PC-9 (cell line): ENCODE measurements around the gene SNRPD1. TPM values are rescaled to one million over a fixed set of nuclear protein-coding genes. Genes with fewer than 3 reads are reported as not detected.

ENCODE experiments used
- Bru-seq: library from RNA; stranded (reverse); fragments of 400-500 nt; gene quantifications from one replicate; lab custom pipeline; 2021; lab: Mats Ljungman, UMichigan
- BruChase-seq, 2 experiments: library from RNA; stranded (reverse); fragments of 400-500 nt; gene quantifications; one replicate each; lab custom pipeline; 2021; lab: Mats Ljungman, UMichigan
- BruUV-seq: library from RNA; stranded (reverse); fragments of 400-500 nt; replicated peaks from 2 replicates; lab custom pipeline; 2021; lab: Mats Ljungman, UMichigan
- CTCF ChIA-PET: fragments of 300-600 bp; sonication (Branson Sonifier 250); formaldehyde crosslinking; loops from one replicate; lab custom pipeline; 2022; ENCODE audit warnings: antibody characterized with exemption; lab: Charles Lee
- POLR2A ChIA-PET: fragments of 300-600 bp; sonication (Branson Sonifier 250); formaldehyde crosslinking; loops from one replicate; lab custom pipeline; 2022; ENCODE audit warnings: antibody characterized with exemption; ENCODE audit not compliant: unreplicated experiment; lab: Charles Lee
- DNase-seq, 2 experiments: peaks; one replicate each; pipeline versions ENCODE4 v3.0.0 to v3.0.0-alpha.2; 2015 to 2022; ENCODE audit warnings: mixed read lengths in 1 of 2
- H2AFZ ChIP-seq: fragments of 200-600 bp; sonication (generic); 2 replicates; pipeline ENCODE4 v1.8.1; 2017; ENCODE audit warnings: antibody characterized with exemption
- H3F3A ChIP-seq: fragments of 200-600 bp; sonication (generic); 2 replicates; pipeline ENCODE4 v1.8.1; 2017; ENCODE audit warnings: antibody characterized with exemption, mild to moderate bottlenecking, low read depth; ENCODE audit not compliant: insufficient read depth
- H3K27ac ChIP-seq: fragments of 200-600 bp; sonication (generic); 2 replicates; pipeline ENCODE4 v1.6.1; 2016; ENCODE audit warnings: mixed run types
- H3K27me3 ChIP-seq: fragments of 200-600 bp; sonication (generic); 2 replicates; pipeline ENCODE4 v1.6.1; 2016; ENCODE audit warnings: low read depth, mixed run types; ENCODE audit not compliant: insufficient read depth
- H3K36me3 ChIP-seq: fragments of 200-600 bp; sonication (generic); 2 replicates; pipeline ENCODE4 v1.6.1; 2016; ENCODE audit warnings: low read depth, mixed run types
- H3K4me1 ChIP-seq: fragments of 200-600 bp; sonication (generic); replicated peaks from 2 replicates; pipeline ENCODE4 v1.6.1; 2016; ENCODE audit warnings: mixed run types; ENCODE audit not compliant: insufficient read depth
- H3K4me2 ChIP-seq: fragments of 200-600 bp; sonication (generic); 2 replicates; pipeline ENCODE4 v1.6.1; 2017; ENCODE audit warnings: mixed run types
- H3K4me3 ChIP-seq: fragments of 200-600 bp; sonication (generic); 2 replicates; pipeline ENCODE4 v1.6.1; 2016; ENCODE audit warnings: mixed run types
- H3K79me2 ChIP-seq: fragments of 200-600 bp; sonication (generic); 2 replicates; pipeline ENCODE4 v1.6.1; 2017; ENCODE audit warnings: low read depth, mixed run types
- H3K9me2 ChIP-seq: fragments of 200-600 bp; sonication (generic); 2 replicates; pipeline ENCODE4 v1.8.1; 2017; ENCODE audit warnings: mild to moderate bottlenecking; ENCODE audit not compliant: insufficient read depth
- H3K9me3 ChIP-seq: fragments of 200-600 bp; sonication (generic); 2 replicates; pipeline ENCODE4 v1.8.1; 2016; ENCODE audit warnings: low read depth; ENCODE audit not compliant: insufficient read depth
- H4K20me1 ChIP-seq: fragments of 200-600 bp; sonication (generic); 2 replicates; pipeline ENCODE4 v1.8.1; 2017; ENCODE audit not compliant: insufficient read depth
- CTCF ChIP-seq: fragments of 200-600 bp; sonication (generic); conservative IDR thresholded peaks from 2 replicates; pipeline ENCODE4 v1.6.1; 2017; ENCODE audit warnings: mixed run types, antibody characterized with exemption, mild to moderate bottlenecking, moderate library complexity
- EZH2 ChIP-seq: fragments of 200-600 bp; sonication (generic); IDR thresholded peaks from 2 replicates; pipeline ENCODE4 v1.8.0; 2017; ENCODE audit warnings: antibody characterized with exemption, low read depth
- intact Hi-C: fragments of 100-400 bp; cut with micrococcal nuclease; formaldehyde crosslinking; loops from one replicate; pipeline ENCODE4 v1.10.0; 2022; ENCODE audit not compliant: unreplicated experiment
- long read RNA-seq: library from polyadenylated mRNA; stranded (forward); transcript quantifications from one replicate; pipeline ENCODE4 v2.0.0, GENCODE V29; 2022
- total RNA-seq: library from RNA; stranded (reverse); gene quantifications from 2 replicates; pipeline ENCODE4 v1.2.3, GENCODE V29; 2021

The SNRPD1 gene
- total RNA-seq: 56.0 and 57.6 TPM in 2 replicates
- percentile 93 among the genes with signal in this experiment for Bru-seq, nascent RNA
- percentile 75 among the genes with signal in this experiment for BruChase-seq, experiment 1, labeled RNA remaining after a 2-hour chase
- BruChase-seq, experiment 2, labeled RNA remaining after a 6-hour chase: percentile 91 among the genes with signal in this experiment
- long read RNA-seq, full-length matches to known transcripts: 165 of 194 reads
- long read RNA-seq, partial matches to known transcripts: 16 of 194 reads
- long read RNA-seq, other reads (novel, unspliced or antisense): 13 of 194 reads

GRCh38 chr18:21612125-21613039 lies at the start of gene SNRPD1:
TSS of gene SNRPD1 (plus strand) at chr18:21612314. CDS start at chr18:21612430, 116 bp downstream.
- DNase-seq: peak; percentile 69 to 87
- Histone ChIP-seq H3K4me1 (peaks cover 12% of the 10 kb centered on the region; the same call in 1 of the 2 replicates), H3K27me3 (no peaks in the 10 kb centered on the region), H3K36me3 (peaks cover 4% of the 10 kb centered on the region; the same call in 1 of the 2 replicates), H3F3A (0 out of 2 replicates have a peak, but pooled peaks cover 5% of the 10 kb centered on the region), H3K4me2 (peak within 1 kb of the TSS; percentile 81), H4K20me1 (peaks cover 18% of the 10 kb centered on the region), H3K9me3 (no peaks in the 10 kb centered on the region), H3K4me3 (peak within 1 kb of the TSS; percentile 83), H2AFZ (peak within 1 kb of the TSS; percentile 77), H3K27ac (peak within 1 kb of the TSS; percentile 75), H3K9me2 (no peaks in the 10 kb centered on the region), H3K79me2 (peaks cover 53% of the 10 kb centered on the region)
- BruUV-seq: TSS peak; percentile 56
- intact Hi-C loops: loop anchor here (10.0 kb wide), 1 partner anchor 132 kb away; the partner anchor contains the start of gene MIB1
- ChIA-PET POLR2A (no interaction called here), CTCF (interaction anchor here (0.6 to 1.6 kb wide), 3 partner anchors 10 to 28 kb away, joined by 6 to 10 read pairs (median 10); no protein-coding TSS in a partner anchor)
- TF ChIP-seq EZH2: no peak
- TF ChIP-seq CTCF: peak; percentile 80

- H3K9me2 ChIP-seq: no peaks in the 10 kb centered on the region
- no peaks in the 10 kb centered on the region for H3F3A ChIP-seq
- H3K36me3 ChIP-seq: 0 out of 2 replicates have a peak, but pooled peaks cover 15% of the 10 kb centered on the region
- no peaks in the 10 kb centered on the region for H3K27me3 ChIP-seq
- no peaks in the 10 kb centered on the region for H3K4me1 ChIP-seq
- no peaks in the 10 kb centered on the region for H3K9me3 ChIP-seq
- no peak overlapping the region for H3K4me3 ChIP-seq
- TF ChIP-seq CTCF (no peak), EZH2 (no peak)
- DNase-seq: no peak
- ChIA-PET CTCF (no interaction called here), POLR2A (no interaction called here)
- no TSS peak for BruUV-seq
- no peaks in the 10 kb centered on the region for H4K20me1 ChIP-seq
- no peak overlapping the region for H3K4me2 ChIP-seq
- no peak overlapping the region for H3K27ac ChIP-seq
- intact Hi-C loops: no loop called here
- H2AFZ ChIP-seq: no peak overlapping the region
- no peaks in the 10 kb centered on the region for H3K79me2 ChIP-seq
Measured at GRCh38 chr18:21571772-21572171, 40.3 kb upstream of the SNRPD1 start.

- Histone ChIP-seq H3K4me1 (no peaks in the 10 kb centered on the region), H3K4me2 (no peak overlapping the region), H2AFZ (no peak overlapping the region), H3K27ac (no peak overlapping the region), H3F3A (no peaks in the 10 kb centered on the region), H3K27me3 (no peaks in the 10 kb centered on the region), H3K79me2 (no peaks in the 10 kb centered on the region), H3K9me2 (no peaks in the 10 kb centered on the region), H3K9me3 (no peaks in the 10 kb centered on the region), H3K4me3 (no peak overlapping the region), H3K36me3 (0 out of 2 replicates have a peak, but pooled peaks cover 12% of the 10 kb centered on the region), H4K20me1 (no peaks in the 10 kb centered on the region)
- CTCF ChIA-PET: interaction anchor here (0.6 kb wide), 1 partner anchor 90 kb away, joined by 3 read pairs; no protein-coding TSS in a partner anchor
- intact Hi-C loops: no loop called here
- TF ChIP-seq EZH2: no peak
- DNase-seq: no peak
- BruUV-seq: no TSS peak
- POLR2A ChIA-PET: no interaction called here
Measured at GRCh38 chr18:21575656-21576055, 36.5 kb upstream of the SNRPD1 start.
